CD1c-positive myeloid dendritic cell (primary cell): ENCODE results near the gene TMEM196.

Source experiments
- DNase-seq: peaks from one replicate; pipeline ENCODE4 v3.0.0-alpha.2; 2016; ENCODE audit errors: extremely low spot score

The TMEM196 gene

GRCh38 chr7:19772841-19773760, at the start of gene TMEM196:
Gene TMEM196, minus strand, starts transcription at chr7:19773617. Its CDS starts 921 bp downstream, at chr7:19772696.
- DNase-seq = no peak

DNA sequence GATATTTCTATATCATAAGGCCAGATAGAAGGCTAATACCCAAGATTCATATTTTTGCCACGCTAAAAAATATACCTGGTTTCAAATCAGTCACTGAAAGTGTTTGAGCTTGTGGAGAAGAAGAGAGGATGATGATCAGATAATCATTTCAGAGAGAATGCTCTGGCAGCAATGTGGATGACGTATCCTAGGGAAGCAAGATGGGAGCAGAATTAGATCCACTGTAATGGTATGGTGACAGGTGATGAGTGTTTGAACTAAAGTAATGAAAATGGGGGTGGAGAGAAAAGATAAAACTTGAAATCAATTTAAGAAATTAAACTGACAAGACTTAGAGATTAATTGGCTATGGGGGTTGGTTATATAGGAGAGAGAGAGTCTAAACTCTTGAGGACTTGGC, 42.7 kb upstream of the TMEM196 start:
- DNase-seq = no peak

- no peak for DNase-seq
Observed at GRCh38 chr7:19815546-19815945, 42.1 kb upstream of the TMEM196 start.

DNA sequence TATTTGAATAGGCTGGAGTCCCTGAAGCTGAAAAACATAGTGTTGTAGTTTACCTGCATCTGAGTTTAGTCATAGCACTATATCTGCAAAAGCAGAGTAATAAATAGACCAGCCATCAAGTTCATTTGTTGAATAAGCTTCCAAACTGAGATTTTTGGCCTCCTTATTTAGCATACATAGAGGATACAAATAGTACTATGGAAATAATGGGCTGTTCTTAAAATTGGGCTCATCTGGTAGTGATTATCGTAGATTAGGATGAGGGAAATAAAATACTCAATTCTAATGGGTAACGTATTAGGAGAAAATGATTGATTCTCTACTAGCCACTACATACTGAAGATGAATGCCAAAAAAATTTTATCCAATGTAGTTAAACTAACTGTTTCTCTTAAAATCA, 41.4 kb upstream of the TMEM196 start:
- DNase-seq = no peak

- no peak for DNase-seq
Observed at GRCh38 chr7:19811386-19811785, 38.0 kb upstream of the TMEM196 start.

DNA sequence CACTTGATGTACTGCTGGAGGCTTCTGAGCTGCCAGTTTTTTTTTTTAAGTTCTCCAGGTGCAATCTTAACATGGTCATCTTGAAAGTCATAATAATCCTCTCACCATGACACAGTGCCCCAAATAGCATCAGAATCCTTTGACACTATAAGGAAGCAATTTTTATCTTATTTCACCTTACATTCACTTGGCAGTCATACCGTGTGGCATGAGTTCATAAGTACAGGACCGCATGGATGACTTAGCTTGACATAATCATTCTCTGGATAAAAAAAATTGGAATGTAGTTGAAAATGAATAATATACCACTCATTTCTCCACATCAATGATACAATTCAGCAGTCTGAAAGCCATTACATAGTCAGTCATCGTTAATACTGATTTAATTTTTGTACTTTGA, 25.6 kb upstream of the TMEM196 start:
- DNase-seq = no peak

- no peak for DNase-seq
Observed at GRCh38 chr7:19783541-19783940, 10.1 kb upstream of the TMEM196 start.

DNA sequence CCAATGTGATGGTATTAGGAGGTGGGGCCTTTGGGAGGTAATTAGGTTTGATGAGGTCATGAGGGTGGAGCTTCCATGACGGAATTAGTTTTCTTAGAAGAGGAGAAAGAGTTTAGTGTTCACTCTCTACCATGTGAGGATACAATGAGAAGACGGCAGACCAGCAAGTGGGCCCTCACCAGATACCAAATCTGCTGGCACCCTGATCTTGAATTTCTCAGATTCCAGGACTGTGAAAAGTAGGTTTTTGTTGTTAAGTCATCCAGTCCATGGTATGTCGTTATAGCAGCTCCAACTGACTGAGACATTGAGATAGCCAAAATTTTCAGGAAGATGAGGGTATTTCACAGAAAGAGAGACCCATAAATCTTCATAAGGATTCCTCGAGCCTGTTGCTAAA, 3.6 kb upstream of the TMEM196 start:
- DNase-seq = no peak

GRCh38 chr7:19775578-19775977, 2.2 kb upstream of the TMEM196 start:
- DNase-seq = no peak

GRCh38 chr7:19772306-19772705, 1.1 kb downstream of the TMEM196 start:
- DNase-seq = no peak

DNA sequence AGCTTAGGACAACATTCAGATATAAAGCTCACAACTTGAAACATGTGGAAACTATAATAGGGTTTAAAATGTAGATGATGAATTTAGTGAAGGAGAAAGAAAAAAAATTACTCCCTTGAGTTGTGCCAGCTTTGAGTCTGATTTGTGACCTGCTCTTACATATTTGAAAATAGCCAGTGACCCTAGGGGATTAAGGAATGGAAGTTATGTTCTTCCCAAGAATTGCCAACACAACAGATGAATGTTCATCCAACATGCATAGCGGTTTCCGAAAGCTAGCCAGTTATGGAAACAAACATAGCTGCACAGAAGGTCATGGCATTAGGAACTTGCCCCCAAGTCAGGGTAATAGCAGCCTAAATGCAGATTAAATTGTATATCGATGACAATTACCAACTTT, 10.8 kb downstream of the TMEM196 start:
- DNase-seq = no peak

- peak; percentile 55 for DNase-seq
Observed at GRCh38 chr7:19754521-19755116, 18.8 kb downstream of the TMEM196 start.

GRCh38 chr7:19752020-19752419, 21.4 kb downstream of the TMEM196 start:
- DNase-seq = no peak

DNA sequence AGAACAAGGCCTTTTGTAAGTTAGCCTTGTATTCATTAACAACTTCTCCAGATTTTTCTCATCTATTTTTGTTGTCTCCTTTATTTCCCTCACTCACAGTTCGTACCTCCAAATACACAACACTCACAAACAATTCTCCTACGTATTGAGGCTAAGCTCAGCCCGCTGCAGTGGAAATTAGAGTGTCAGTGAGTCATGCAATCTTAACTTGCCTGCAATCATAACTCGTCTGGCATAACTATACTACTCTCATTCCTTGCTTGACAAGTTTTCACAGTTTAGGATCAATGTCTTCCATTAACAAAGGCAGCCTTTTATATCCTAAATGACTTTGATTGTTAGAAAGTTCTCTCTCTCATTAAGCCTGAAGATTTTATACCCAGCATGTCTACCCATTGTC, 23.8 kb downstream of the TMEM196 start:
- no peak for DNase-seq

DNA sequence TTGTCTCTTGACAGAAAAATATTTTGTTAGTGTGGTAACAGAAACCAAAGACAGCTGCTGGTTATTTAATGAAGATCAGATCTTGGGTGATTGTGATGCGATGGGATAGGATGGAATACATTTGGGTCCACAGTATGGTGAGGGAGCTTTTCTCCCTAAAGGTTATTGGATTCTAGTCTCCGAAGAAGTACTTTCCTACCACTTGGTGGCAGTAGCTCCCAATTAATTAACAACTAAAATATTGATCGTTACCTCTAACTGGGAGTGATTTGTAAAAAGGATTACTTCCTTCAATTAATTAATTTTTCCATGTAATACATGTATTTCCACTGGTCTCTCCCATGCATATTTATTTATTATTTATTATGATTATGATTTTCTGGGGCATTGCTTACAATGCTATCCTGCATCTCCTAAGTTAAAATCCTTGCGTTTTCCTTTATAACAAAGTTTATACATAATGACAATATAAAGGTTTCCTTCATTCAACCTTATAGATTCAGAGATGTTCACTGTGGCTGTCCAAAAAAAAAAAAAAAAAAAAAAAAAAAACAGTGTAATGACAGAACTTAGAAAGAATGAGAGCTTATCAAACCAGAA, 25.6 kb downstream of the TMEM196 start:
- peak; percentile 45 for DNase-seq

- DNase-seq = no peak
Observed at GRCh38 chr7:19744075-19744474, 29.3 kb downstream of the TMEM196 start.

- DNase-seq = no peak
Observed at GRCh38 chr7:19728716-19729115, 44.7 kb downstream of the TMEM196 start.

DNA sequence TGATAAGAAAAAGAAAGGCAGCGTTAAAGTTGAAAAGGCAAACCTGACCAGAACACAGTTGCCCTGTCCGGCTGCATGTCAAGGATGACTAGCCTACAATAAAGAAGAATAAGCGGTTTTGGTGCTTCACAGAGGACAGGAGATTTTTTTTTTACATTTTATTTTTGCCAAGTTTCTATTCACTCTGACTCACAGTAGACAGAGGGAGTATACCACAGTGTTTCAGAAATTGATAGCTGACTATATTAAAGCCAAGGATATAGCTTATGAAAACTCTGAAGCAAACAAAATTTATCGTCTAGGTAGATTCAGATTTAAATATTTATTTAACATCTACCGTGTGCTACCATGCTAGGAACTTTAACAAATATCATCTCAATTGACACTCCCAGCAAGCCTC, 47.6 kb downstream of the TMEM196 start:
- no peak for DNase-seq

GRCh38 chr7:19715499-19715898, 57.9 kb downstream of the TMEM196 start:
- DNase-seq = no peak

GRCh38 chr7:19713676-19714075, 59.7 kb downstream of the TMEM196 start:
- DNase-seq = peak; percentile 66

DNA sequence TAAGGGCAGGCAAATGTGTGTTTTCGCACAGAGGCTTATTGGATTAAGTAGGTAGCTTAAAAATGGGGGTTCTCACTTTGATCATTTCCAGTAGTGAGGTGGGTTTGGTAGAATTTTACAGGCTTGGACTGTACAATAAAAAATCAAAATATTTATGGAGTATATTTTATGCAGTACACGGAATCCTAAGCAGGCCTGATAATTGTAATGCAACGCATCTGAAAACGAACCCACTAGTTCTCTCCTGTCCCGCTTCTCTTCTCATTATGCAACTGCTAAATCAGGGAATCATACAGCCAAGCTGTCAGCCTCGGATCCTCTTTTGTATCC, 64.2 kb downstream of the TMEM196 start:
- peak; percentile 13 for DNase-seq

GRCh38 chr7:19708397-19709248, 64.8 kb downstream of the TMEM196 start, which contains the start of gene POLR1F:
Gene POLR1F, minus strand, starts transcription at chr7:19709037. Its CDS starts 21 bp downstream, at chr7:19709016.
- DNase-seq = peak; percentile 99
